Measurements from ENCODE around the gene RGS7. TPM values are rescaled to one million over a fixed set of nuclear protein-coding genes. Genes with fewer than 3 reads are reported as not detected.

Gene RGS7
- total RNA-seq, 2 donors from 2014 or later = not detected

GRCh38 chr1:240844486-240844885 lies 512.5 kb downstream of the RGS7 start:
- no peaks in the 10 kb centered on the region for H3K9me3 ChIP-seq (ENCODE audit: control insufficient read depth, low read length, poor library complexity, severe bottlenecking)
- H3K4me1 Mint-ChIP-seq = no peaks in the 10 kb centered on the region
- H3K4me3 Mint-ChIP-seq = no peak overlapping the region
- H3K27ac Mint-ChIP-seq = no peak overlapping the region
- no peak for DNase-seq
- H3K36me3 Mint-ChIP-seq (ENCODE audit: low read depth) = no peaks in the 10 kb centered on the region
- no peak for ATAC-seq
- peaks cover 8% of the 10 kb centered on the region for H3K27me3 Mint-ChIP-seq

- no peaks in the 10 kb centered on the region for H3K9me3 ChIP-seq (ENCODE audit: control insufficient read depth, low read length, poor library complexity, severe bottlenecking)
- no peak for ATAC-seq
- no peak overlapping the region for H3K27ac Mint-ChIP-seq
- H3K4me1 Mint-ChIP-seq = no peaks in the 10 kb centered on the region
- H3K4me3 Mint-ChIP-seq = no peak overlapping the region
- DNase-seq = no peak
- H3K27me3 Mint-ChIP-seq = peaks cover 8% of the 10 kb centered on the region
- H3K36me3 Mint-ChIP-seq (ENCODE audit: low read depth) = no peaks in the 10 kb centered on the region
Observed at GRCh38 chr1:240843798-240844197, 513.2 kb downstream of the RGS7 start.

DNA sequence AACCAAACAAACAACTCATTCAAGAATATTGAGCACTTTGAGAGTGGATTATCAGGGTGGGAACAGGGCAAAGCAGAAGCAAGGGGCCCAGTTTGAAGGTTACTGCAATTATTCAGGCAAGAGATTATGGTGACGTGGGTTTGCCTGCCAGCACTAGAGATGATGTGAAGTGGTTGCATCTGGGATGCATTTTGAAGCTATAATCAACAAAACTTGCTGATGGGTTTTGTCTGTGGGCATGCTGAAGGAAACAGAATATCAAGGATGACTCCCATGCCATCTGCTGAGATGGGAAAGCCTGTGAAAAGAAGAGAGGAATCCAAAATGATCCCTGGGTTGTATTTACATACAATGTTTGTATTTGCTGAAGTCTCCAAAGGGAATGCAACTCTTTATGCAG lies 520.7 kb downstream of the RGS7 start:
- Mint-ChIP-seq H3K27me3 (no peaks in the 10 kb centered on the region), H3K36me3 (ENCODE audit: low read depth) (no peaks in the 10 kb centered on the region), H3K4me3 (no peak overlapping the region), H3K4me1 (no peaks in the 10 kb centered on the region), H3K27ac (no peak overlapping the region)
- DNase-seq (no peak), ATAC-seq (no peak)
- H3K9me3 ChIP-seq (ENCODE audit: control insufficient read depth, low read length, poor library complexity, severe bottlenecking) = no peaks in the 10 kb centered on the region

DNA sequence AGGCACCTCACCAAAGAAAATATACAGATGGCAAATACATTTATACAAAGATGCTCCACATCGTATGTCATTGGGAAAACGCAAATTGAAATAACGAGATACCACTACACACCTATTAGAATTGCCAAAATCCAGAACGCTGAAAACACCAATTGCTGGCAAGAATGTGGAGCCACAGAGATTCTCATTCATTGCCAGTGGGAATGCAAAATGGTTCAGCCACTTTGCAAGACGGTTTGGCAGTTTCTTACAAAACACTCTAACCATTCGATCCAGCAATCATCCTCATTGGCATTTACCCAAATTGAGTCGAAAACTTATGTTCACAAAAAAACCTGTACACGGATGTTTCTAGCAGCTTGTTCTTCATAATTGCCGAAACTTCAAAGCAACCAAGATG lies 521.7 kb downstream of the RGS7 start:
- H3K4me3 Mint-ChIP-seq = no peak overlapping the region
- H3K27me3 Mint-ChIP-seq = no peaks in the 10 kb centered on the region
- no peaks in the 10 kb centered on the region for H3K9me3 ChIP-seq (ENCODE audit: control insufficient read depth, low read length, poor library complexity, severe bottlenecking)
- no peaks in the 10 kb centered on the region for H3K4me1 Mint-ChIP-seq
- H3K27ac Mint-ChIP-seq = no peak overlapping the region
- DNase-seq = no peak
- H3K36me3 Mint-ChIP-seq (ENCODE audit: low read depth) = no peaks in the 10 kb centered on the region
- no peak for ATAC-seq

- DNase-seq (no peak), ATAC-seq (no peak)
- no peaks in the 10 kb centered on the region for H3K9me3 ChIP-seq (ENCODE audit: control insufficient read depth, low read length, poor library complexity, severe bottlenecking)
- Mint-ChIP-seq H3K27me3 (peaks cover 7% of the 10 kb centered on the region), H3K4me3 (no peak overlapping the region), H3K27ac (no peak overlapping the region), H3K4me1 (no peaks in the 10 kb centered on the region), H3K36me3 (ENCODE audit: low read depth) (no peaks in the 10 kb centered on the region)
Observed at GRCh38 chr1:240833075-240833474, 523.9 kb downstream of the RGS7 start.

DNA sequence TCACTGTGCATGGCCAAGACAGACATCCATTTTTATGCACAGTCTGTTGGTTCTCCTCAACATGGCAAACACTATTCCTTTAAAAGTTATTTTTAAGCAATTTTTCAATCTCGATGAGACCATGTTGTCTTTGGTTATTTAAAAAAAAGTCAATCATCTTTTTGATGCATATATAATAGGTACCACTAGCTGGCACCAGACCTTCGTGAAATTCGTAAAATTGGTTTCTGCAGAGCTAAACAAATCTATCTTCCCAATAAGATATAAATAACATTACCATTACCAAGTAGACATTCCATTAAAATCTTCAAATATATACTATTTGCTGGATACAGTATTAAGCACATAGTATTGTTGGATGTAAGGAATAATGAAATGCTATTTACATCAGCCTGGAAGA lies 525.1 kb downstream of the RGS7 start:
- DNase-seq = no peak
- peaks cover 7% of the 10 kb centered on the region for H3K27me3 Mint-ChIP-seq
- no peaks in the 10 kb centered on the region for H3K36me3 Mint-ChIP-seq (ENCODE audit: low read depth)
- no peaks in the 10 kb centered on the region for H3K4me1 Mint-ChIP-seq
- no peak overlapping the region for H3K27ac Mint-ChIP-seq
- no peak overlapping the region for H3K4me3 Mint-ChIP-seq
- ATAC-seq = no peak
- H3K9me3 ChIP-seq (ENCODE audit: control insufficient read depth, low read length, poor library complexity, severe bottlenecking) = no peaks in the 10 kb centered on the region

GRCh38 chr1:240831191-240831631 lies 525.8 kb downstream of the RGS7 start:
- H3K9me3 ChIP-seq (ENCODE audit: control insufficient read depth, low read length, poor library complexity, severe bottlenecking) = no peaks in the 10 kb centered on the region
- Mint-ChIP-seq H3K4me3 (no peak overlapping the region), H3K36me3 (ENCODE audit: low read depth) (no peaks in the 10 kb centered on the region), H3K27me3 (peaks cover 7% of the 10 kb centered on the region), H3K27ac (no peak overlapping the region), H3K4me1 (no peaks in the 10 kb centered on the region)
- DNase-seq (no peak), ATAC-seq (no peak)

DNA sequence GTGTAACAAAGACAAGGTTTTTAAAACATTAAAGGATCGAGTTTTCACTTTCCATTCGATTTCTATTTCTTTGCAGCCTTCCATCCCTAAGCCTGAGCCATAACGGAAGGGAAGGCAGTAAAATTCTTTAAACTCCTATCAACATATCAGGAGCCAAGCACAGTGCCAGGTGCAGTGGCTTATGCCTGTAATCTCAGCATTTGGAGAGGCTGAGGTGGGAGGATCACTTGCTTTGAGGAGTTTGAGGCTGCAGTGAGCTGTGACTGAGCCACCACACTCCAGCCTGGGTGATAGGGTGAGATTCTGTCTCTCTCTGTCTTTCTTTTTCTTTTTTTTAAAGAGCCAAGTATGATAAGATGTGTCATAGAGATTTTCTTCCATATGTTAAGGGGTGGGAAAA lies 527.5 kb downstream of the RGS7 start:
- Mint-ChIP-seq H3K36me3 (ENCODE audit: low read depth) (no peaks in the 10 kb centered on the region), H3K27me3 (peaks cover 12% of the 10 kb centered on the region), H3K27ac (no peak overlapping the region), H3K4me3 (no peak overlapping the region), H3K4me1 (no peaks in the 10 kb centered on the region)
- DNase-seq (no peak), ATAC-seq (no peak)
- H3K9me3 ChIP-seq (ENCODE audit: control insufficient read depth, low read length, poor library complexity, severe bottlenecking) = no peaks in the 10 kb centered on the region

DNA sequence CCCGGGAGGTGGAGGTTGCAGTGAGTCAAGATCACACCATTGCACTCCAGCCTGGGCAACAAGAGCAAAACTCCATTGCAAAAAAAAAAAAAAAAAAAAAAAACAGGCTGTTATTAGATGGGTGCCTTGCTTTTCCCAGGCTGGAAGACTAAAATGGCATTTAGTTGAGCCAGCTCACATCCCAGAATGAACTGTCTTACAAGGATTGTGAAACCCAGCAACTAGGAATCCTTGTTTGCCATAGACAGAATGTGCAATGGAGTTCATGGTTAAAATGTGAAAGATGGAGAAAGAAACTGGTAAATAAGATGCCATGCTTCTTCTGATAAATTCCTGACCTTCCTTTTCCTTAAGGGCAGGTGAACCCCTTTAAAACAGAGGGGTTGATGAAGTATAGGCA lies 529.2 kb downstream of the RGS7 start:
- H3K9me3 ChIP-seq (ENCODE audit: control insufficient read depth, low read length, poor library complexity, severe bottlenecking) = no peaks in the 10 kb centered on the region
- Mint-ChIP-seq H3K27ac (no peak overlapping the region), H3K4me3 (no peak overlapping the region), H3K36me3 (ENCODE audit: low read depth) (no peaks in the 10 kb centered on the region), H3K4me1 (no peaks in the 10 kb centered on the region), H3K27me3 (peaks cover 12% of the 10 kb centered on the region)
- ATAC-seq = no peak
- DNase-seq = no peak

- DNase-seq (no peak), ATAC-seq (no peak)
- Mint-ChIP-seq H3K27me3 (peaks cover 10% of the 10 kb centered on the region), H3K27ac (no peak overlapping the region), H3K4me3 (no peak overlapping the region), H3K4me1 (no peaks in the 10 kb centered on the region), H3K36me3 (ENCODE audit: low read depth) (no peaks in the 10 kb centered on the region)
- no peaks in the 10 kb centered on the region for H3K9me3 ChIP-seq (ENCODE audit: control insufficient read depth, low read length, poor library complexity, severe bottlenecking)
Observed at GRCh38 chr1:240824238-240824637, 532.8 kb downstream of the RGS7 start.

DNA sequence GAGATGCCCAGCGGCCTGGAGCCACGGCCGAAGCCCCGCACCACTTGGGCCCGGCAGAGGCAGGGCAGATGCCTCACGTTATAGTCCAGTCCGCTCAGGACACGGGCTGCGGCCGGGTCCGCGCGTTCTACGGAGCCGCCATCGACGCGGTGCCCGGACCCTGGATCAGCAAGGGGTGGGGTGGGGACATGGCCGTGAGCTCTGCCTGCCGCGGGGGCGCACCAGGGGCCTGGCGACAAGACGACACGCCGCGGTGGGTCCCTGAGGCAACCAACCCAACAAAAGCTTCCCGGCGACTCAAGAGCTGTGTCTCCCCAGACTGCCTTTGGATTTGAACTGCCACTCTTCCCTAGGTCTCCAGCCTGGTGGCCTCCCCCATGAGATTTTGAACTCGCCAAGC lies 533.6 kb downstream of the RGS7 start:
- H3K36me3 Mint-ChIP-seq (ENCODE audit: low read depth) = no peaks in the 10 kb centered on the region
- ATAC-seq = no peak
- H3K27ac Mint-ChIP-seq = no peak overlapping the region
- DNase-seq = no peak
- no peaks in the 10 kb centered on the region for H3K9me3 ChIP-seq (ENCODE audit: control insufficient read depth, low read length, poor library complexity, severe bottlenecking)
- peaks cover 10% of the 10 kb centered on the region for H3K27me3 Mint-ChIP-seq
- no peaks in the 10 kb centered on the region for H3K4me1 Mint-ChIP-seq
- no peak overlapping the region for H3K4me3 Mint-ChIP-seq

- H3K4me3 Mint-ChIP-seq = no peak overlapping the region
- peaks cover 10% of the 10 kb centered on the region for H3K27me3 Mint-ChIP-seq
- no peaks in the 10 kb centered on the region for H3K9me3 ChIP-seq (ENCODE audit: control insufficient read depth, low read length, poor library complexity, severe bottlenecking)
- no peak overlapping the region for H3K27ac Mint-ChIP-seq
- DNase-seq = no peak
- ATAC-seq = no peak
- no peaks in the 10 kb centered on the region for H3K36me3 Mint-ChIP-seq (ENCODE audit: low read depth)
- no peaks in the 10 kb centered on the region for H3K4me1 Mint-ChIP-seq
Observed at GRCh38 chr1:240821925-240822324, 535.1 kb downstream of the RGS7 start.

GRCh38 chr1:240820816-240821215 lies 536.2 kb downstream of the RGS7 start:
- peaks cover 7% of the 10 kb centered on the region for H3K27me3 Mint-ChIP-seq
- H3K36me3 Mint-ChIP-seq (ENCODE audit: low read depth) = no peaks in the 10 kb centered on the region
- ATAC-seq = no peak
- H3K9me3 ChIP-seq (ENCODE audit: control insufficient read depth, low read length, poor library complexity, severe bottlenecking) = no peaks in the 10 kb centered on the region
- no peaks in the 10 kb centered on the region for H3K4me1 Mint-ChIP-seq
- DNase-seq = no peak
- no peak overlapping the region for H3K27ac Mint-ChIP-seq
- H3K4me3 Mint-ChIP-seq = no peak overlapping the region

DNA sequence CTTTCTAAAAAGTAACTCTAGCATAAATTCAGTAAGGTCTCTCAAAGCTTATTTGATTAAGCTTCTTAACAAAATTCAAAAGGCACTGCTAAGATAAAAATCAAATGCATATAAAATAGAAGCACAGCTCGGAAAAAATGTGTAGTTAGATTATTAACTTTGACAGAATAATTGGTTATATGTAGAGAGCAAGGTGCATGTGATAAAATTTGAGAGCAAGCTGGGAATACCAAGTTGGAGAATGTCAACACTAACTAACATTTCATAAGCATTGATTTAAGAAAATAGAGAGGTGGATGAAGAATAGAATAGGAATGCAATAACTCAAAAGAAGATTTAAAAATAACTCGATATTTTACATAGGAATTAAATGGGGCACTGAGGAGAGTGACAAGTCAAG lies 540.5 kb downstream of the RGS7 start:
- no peak overlapping the region for H3K4me3 Mint-ChIP-seq
- H3K4me1 Mint-ChIP-seq = no peaks in the 10 kb centered on the region
- H3K27me3 Mint-ChIP-seq = peaks cover 2% of the 10 kb centered on the region
- ATAC-seq (no peak), DNase-seq (no peak)
- no peaks in the 10 kb centered on the region for H3K9me3 ChIP-seq (ENCODE audit: control insufficient read depth, low read length, poor library complexity, severe bottlenecking)
- H3K36me3 Mint-ChIP-seq (ENCODE audit: low read depth) = no peaks in the 10 kb centered on the region
- no peak overlapping the region for H3K27ac Mint-ChIP-seq

- Mint-ChIP-seq H3K36me3 (ENCODE audit: low read depth) (no peaks in the 10 kb centered on the region), H3K27ac (no peak overlapping the region), H3K4me1 (no peaks in the 10 kb centered on the region), H3K27me3 (peaks cover 4% of the 10 kb centered on the region), H3K4me3 (no peak overlapping the region)
- no peak for DNase-seq
- no peak for ATAC-seq
- H3K9me3 ChIP-seq (ENCODE audit: control insufficient read depth, low read length, poor library complexity, severe bottlenecking) = no peaks in the 10 kb centered on the region
Observed at GRCh38 chr1:240813720-240814119, 543.3 kb downstream of the RGS7 start.
